Vagina (tissue), 2 donors: ENCODE data around the gene FCRL6.

Source experiments
- CTCF ChIP-seq, 3 experiments: fragments of 450-650 bp in 2 of 3; fragments of 200-600 bp in 1 of 3; sonication (generic) in 1 of 3; IDR thresholded peaks; one replicate each; pipeline ENCODE4 v1.5.1; 2017 to 2019; ENCODE audit warnings: antibody characterized with exemption in 3 of 3, mild to moderate bottlenecking in 2 of 3, moderate library complexity in 2 of 3
- POLR2A ChIP-seq, 2 donors: fragments of 450-650 bp; IDR thresholded peaks; one replicate each; pipeline ENCODE4 v1.6.1; 2017; ENCODE audit warnings: antibody characterized with exemption in 2 of 2, mild to moderate bottlenecking in 2 of 2, moderate library complexity in 2 of 2
- POLR2AphosphoS5 ChIP-seq, 2 donors: sonication (generic); formaldehyde crosslinking; IDR thresholded peaks; one replicate each; pipeline ENCODE4 v1.9.0; 2017; ENCODE audit warnings: antibody characterized with exemption in 2 of 2, mild to moderate bottlenecking in 2 of 2, low read depth in 1 of 2; ENCODE audit not compliant: insufficient read depth in 1 of 2

GRCh38 chr1:159803956-159804689, 2.0 kb downstream of the FCRL6 start:
- no peak for TF ChIP-seq POLR2A (IDR thresholded peaks at IDR 0.05)
- TF ChIP-seq CTCF (IDR thresholded peaks at IDR 0.05), result no peak
- no peak for TF ChIP-seq POLR2AphosphoS5 (IDR thresholded peaks at IDR 0.05; ENCODE audit: insufficient read depth in 1 of 2, low read depth in 1 of 2)
